ENCODE data around the gene ALKBH4.
A peak's percentile ranks its signal among the peaks of the same experiment; 100 is the strongest.
"Not testable (repeated sequence)": the region's sequence is repeated elsewhere in the genome, so short reads cannot be mapped to it uniquely, and the experiment has no call there.

Gene ALKBH4

DNA sequence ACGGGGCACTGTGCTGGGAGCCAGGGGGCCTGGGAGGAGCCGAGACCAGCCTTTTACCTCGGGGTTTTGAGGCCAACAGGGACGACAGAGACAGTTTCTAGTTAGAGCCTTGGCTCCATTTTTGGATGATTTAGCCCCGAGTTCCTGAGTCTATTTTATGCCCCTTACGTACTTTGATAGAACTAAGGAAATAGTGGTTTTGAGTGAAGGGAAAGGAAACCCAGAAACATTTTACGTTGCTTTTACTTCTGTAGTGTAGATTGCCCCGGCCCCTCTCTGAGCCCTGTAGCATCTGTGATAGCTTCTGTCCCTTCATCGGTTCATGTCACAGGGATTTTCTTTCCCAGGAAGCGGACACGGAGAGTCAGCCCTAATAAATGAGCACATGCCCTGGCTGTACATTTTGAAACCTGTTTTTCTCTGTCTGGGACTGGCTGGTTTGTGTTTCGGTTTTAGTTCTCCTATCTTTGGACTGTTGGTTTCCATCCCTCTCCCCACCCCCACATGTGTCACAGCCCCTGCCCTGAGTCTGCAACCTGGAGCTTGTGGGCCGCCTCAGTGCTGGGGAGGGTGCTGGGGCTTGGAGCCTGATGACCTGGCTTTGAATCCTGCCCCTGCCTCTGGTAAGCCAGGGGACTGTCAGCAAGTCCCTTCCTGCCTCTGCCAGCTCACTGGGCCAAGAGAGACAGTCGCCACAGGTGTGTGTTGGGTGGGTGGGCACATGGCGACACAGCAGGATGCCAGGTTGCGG lies 38.2 kb downstream of the ALKBH4 start:
- peak; percentile 84 for DNase-seq

- DNase-seq = peak; percentile 92
Observed at GRCh38 chr7:102425639-102426267, 38.9 kb downstream of the ALKBH4 start.

- DNase-seq = no peak
Observed at GRCh38 chr7:102424787-102425218, 39.9 kb downstream of the ALKBH4 start.

- DNase-seq = no peak
Observed at GRCh38 chr7:102424129-102424551, 40.5 kb downstream of the ALKBH4 start.

GRCh38 chr7:102421706-102422240 lies 42.9 kb downstream of the ALKBH4 start:
- DNase-seq = no peak

- DNase-seq = no peak
Observed at GRCh38 chr7:102418592-102418991, 46.1 kb downstream of the ALKBH4 start.

- DNase-seq = peak; percentile 46
Observed at GRCh38 chr7:102417105-102417504, 47.6 kb downstream of the ALKBH4 start.

- DNase-seq = peak; percentile 41
Observed at GRCh38 chr7:102416406-102416805, 48.3 kb downstream of the ALKBH4 start.

GRCh38 chr7:102415685-102416225 lies 48.9 kb downstream of the ALKBH4 start:
- peak; percentile 71 for DNase-seq

DNA sequence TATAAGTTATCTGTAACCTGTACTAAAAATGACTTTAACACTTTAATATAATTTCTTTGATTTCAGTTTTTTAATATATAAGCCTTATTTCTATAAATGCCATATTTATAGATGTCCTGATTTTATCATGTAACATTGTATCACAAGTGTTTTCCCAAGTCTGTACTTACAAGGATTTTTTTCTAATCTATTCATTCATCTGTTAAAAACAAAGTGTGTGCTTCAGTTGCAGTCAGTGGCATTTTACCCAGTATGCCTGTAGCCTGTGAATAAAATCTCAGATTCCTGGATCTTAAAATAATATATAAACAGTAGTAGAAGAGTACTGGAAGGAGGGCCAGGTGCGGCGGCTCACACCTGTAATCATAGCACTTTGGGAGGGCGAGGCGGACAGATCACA lies 51.1 kb downstream of the ALKBH4 start:
- no peak for DNase-seq

- DNase-seq = no peak
Observed at GRCh38 chr7:102413091-102413490, 51.6 kb downstream of the ALKBH4 start.

- DNase-seq = peak; percentile 60
Observed at GRCh38 chr7:102412548-102412947, 52.1 kb downstream of the ALKBH4 start.

DNA sequence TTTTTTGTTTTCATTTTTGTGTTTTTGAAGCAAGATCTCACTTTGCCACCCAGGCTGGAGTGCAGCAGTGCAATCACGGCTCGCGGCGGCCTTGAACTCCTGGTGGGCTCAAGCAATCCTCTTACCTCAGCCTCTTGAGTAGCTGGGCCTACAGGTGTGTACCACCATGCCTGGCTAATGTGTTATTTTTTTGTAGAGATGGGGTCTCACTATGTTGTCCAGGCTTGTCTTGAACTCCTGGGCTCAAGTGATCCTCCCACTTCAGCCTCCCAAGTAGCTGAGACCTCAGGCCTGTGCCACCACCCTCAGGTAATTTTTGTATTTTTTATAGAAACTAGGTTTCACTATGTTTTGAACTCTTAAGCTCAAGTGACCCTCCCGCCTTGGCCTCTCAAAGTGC lies 53.7 kb downstream of the ALKBH4 start:
- no peak for DNase-seq

GRCh38 chr7:102410123-102410522 lies 54.5 kb downstream of the ALKBH4 start:
- DNase-seq = no peak

DNA sequence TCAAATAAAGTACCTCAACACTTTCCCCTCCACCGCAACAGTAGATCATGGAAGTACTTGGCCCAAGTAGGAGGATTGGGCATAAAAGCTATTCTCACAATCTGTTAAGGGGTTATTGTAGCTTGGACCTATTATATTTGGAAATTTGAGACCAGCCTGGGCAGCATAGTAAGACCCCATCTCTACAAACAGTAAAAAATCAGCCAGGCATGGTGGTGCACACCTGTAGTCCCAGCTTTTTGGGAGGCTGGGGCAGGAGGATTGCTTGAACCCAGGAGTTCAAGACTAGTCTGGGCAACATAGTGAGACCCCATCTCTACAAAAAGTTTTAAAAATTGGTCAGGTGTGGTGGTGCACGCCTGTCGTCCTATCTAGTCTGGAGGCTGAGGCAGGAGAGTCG lies 55.3 kb downstream of the ALKBH4 start:
- DNase-seq = no peak

DNA sequence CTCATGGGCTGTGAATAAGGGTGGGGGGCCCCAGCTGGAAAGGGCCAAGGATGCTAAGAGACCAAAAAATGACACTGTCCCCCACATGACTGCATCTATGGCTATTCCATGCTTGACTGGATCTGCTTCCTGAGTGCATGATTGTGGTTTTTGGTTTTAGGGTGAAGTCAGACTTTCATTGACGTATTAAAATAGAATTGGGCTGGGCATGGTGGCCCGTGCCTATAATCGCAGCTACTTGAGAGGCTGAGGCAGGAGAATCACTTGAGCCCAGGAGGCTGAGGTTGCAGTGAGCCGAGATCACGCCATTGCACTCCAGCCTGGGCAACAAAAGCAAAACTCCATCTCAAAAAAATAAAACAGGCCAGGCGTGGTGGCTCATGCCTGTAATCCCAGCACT lies 56.1 kb downstream of the ALKBH4 start:
- DNase-seq = not testable (repeated sequence)

DNA sequence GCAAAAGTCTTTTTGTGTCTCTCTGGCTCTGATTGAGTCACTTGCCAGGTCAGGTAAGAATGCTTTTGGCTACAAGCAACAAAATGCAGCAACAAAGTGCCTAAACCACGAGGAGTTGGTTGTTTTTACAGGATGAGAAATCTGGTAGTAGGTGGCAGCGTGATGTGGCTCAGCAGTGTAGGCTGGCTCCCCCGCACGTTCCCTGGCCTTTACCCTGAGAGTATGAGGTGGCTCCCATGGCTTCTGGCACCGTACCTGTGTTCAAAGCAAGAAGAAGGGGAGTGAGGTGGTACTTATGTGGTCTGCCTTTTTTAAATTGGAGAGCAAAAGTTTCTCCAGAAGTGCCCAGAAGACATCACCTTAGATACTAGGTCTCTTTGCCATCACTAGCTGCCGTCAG lies 56.8 kb downstream of the ALKBH4 start:
- no peak for DNase-seq

All from CD4-positive, alpha-beta T cell treated with Interleukin-17A for 1 hour (primary cell).